ENCODE results near the gene CITED2.

GRCh38 chr6:139354189-139354588 lies 20.3 kb downstream of the CITED2 start:
- TF ChIP-seq EZH2phosphoT487 (IDR thresholded peaks at IDR 0.05; ENCODE audit: insufficient read depth, low read depth) (no peak), EZH2 (IDR thresholded peaks at IDR 0.05; ENCODE audit: insufficient read depth, poor library complexity, severe bottlenecking) (no peak)
